Lower lobe of right lung (tissue), 2 donors: ENCODE measurements around the gene ACYP2. TPM values are rescaled to one million over a fixed set of nuclear protein-coding genes. Genes with fewer than 3 reads are reported as not detected.
"Not testable (repeated sequence)": the region's sequence is repeated elsewhere in the genome, so short reads cannot be mapped to it uniquely, and the experiment has no call there.

ENCODE experiments used
- ATAC-seq, 2 donors: fragments of 200-7000 bp; cut with Tn5 transposase; one replicate each; pipeline ENCODE4 v1.9.1; 2020 to 2022; ENCODE audit warnings: mild to moderate bottlenecking in 2 of 2, moderate library complexity in 2 of 2
- DNase-seq: peaks from one replicate; pipeline ENCODE4 v3.0.0-alpha.2; 2020
- H3K27ac ChIP-seq: fragments of 200-600 bp; one replicate; pipeline ENCODE4 v1.8.0; 2022
- H3K27me3 ChIP-seq: fragments of 200-600 bp; one replicate; pipeline ENCODE4 v1.8.0; 2022; ENCODE audit warnings: low read depth
- H3K36me3 ChIP-seq: fragments of 200-600 bp; one replicate; pipeline ENCODE4 v1.8.0; 2022; ENCODE audit warnings: mild to moderate bottlenecking
- H3K4me1 ChIP-seq: fragments of 200-600 bp; one replicate; pipeline ENCODE4 v1.8.0; 2022
- H3K4me3 ChIP-seq: fragments of 200-600 bp; one replicate; pipeline ENCODE4 v1.8.0; 2022; ENCODE audit warnings: mild to moderate bottlenecking
- H3K9me3 ChIP-seq: fragments of 200-600 bp; one replicate; pipeline ENCODE4 v1.8.0; 2022
- CTCF ChIP-seq: fragments of 200-600 bp; IDR thresholded peaks from one replicate; pipeline ENCODE4 v1.8.0; 2022; ENCODE audit warnings: antibody characterized with exemption, mild to moderate bottlenecking
- intact Hi-C: fragments of 100-400 bp; cut with DNase I; formaldehyde crosslinking; loops from one replicate; pipeline ENCODE4 v1.11.0; 2022
- total RNA-seq: library from RNA; stranded (reverse); fragmentation: NEBNext Ultra II Directional; extraction: Animal tissue kit (Norgen Biotek cat#: 25700); gene quantifications from one replicate; pipeline ENCODE4 v1.2.1, GENCODE V29; 2021
- donor health status: DM: no; HTN: yes; CAD: no; lungs with severe emphysema.

ACYP2 gene
- total RNA-seq, 1 donor from 2014 or later = 15.3 TPM

DNA sequence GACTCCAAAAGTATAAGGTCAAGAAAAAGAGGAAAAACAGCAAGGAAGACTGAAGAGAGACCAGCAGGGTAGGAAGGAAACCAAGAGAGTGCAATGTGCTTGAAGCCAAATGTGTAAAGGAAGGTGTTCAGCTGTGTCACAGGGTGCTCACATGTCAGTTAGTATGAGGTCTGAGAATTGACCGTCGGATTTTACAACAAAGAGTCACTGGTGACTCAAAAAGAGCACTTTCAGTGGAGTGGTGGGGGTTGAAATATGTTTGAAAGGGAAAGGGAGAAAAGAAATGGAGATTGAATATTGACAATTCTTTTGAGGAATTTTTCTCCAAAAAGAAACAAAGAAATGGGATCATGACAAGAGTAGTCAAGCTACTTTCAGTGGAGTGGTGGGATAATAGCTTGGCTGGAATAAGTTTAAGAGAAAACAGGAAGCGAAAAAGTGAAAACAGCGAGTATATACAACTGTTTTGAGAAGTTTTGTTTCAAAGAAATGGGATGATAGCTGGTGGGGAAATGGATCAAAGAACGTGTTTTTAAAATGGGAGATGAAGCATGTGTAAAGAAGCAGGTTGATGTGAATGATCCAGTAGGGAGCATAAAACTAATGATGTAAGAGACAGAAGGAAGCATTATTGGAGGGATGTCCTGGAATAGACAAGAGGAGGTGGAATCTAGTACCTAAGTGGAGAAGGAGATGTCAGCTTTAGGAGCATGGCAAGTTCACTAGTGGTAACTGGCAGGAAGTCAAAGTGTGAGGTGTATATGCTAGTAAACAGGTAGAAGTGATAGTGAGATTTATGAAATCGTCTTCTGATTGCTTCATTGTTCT is 144.2 kb downstream of the ACYP2 start:
- intact Hi-C loops = no loop called here
- no peaks in the 10 kb centered on the region for H3K36me3 ChIP-seq
- H3K4me3 ChIP-seq = no peak overlapping the region
- H3K27me3 ChIP-seq = no peaks in the 10 kb centered on the region
- no peak for TF ChIP-seq CTCF
- H3K27ac ChIP-seq = no peak overlapping the region
- DNase-seq (no peak), ATAC-seq (no peak)
- H3K9me3 ChIP-seq = no peaks in the 10 kb centered on the region
- H3K4me1 ChIP-seq = no peaks in the 10 kb centered on the region

DNA sequence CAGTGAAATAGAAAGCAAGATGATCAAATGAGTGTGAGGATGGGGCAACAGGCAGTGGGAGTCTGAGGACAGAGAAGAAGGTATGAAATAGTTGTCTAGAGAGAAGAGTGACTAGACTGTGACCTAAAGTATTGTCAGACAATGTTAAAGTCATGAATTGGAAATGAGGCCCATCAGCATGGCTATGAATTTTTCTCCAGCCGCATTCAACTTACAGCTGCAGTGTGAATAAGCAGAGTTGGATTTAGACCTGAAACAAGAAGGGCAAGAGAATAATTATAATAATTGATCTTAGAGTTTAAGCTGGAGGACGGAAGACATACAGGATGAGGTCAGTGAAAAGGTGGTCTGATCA is 144.8 kb downstream of the ACYP2 start:
- Histone ChIP-seq H3K9me3 (no peaks in the 10 kb centered on the region), H3K27ac (no peak overlapping the region), H3K4me1 (no peaks in the 10 kb centered on the region), H3K36me3 (no peaks in the 10 kb centered on the region), H3K27me3 (no peaks in the 10 kb centered on the region), H3K4me3 (no peak overlapping the region)
- DNase-seq (no peak), ATAC-seq (no peak)
- intact Hi-C loops = no loop called here
- no peak for TF ChIP-seq CTCF

- no peak for DNase-seq
- no peaks in the 10 kb centered on the region for H3K36me3 ChIP-seq
- no peak for ATAC-seq
- intact Hi-C loops = no loop called here
- H3K27ac ChIP-seq = no peak overlapping the region
- no peaks in the 10 kb centered on the region for H3K9me3 ChIP-seq
- H3K4me1 ChIP-seq = no peaks in the 10 kb centered on the region
- no peak overlapping the region for H3K4me3 ChIP-seq
- no peak for TF ChIP-seq CTCF
- H3K27me3 ChIP-seq = no peaks in the 10 kb centered on the region
Measured at GRCh38 chr2:54261537-54261936, 146.1 kb downstream of the ACYP2 start.

DNA sequence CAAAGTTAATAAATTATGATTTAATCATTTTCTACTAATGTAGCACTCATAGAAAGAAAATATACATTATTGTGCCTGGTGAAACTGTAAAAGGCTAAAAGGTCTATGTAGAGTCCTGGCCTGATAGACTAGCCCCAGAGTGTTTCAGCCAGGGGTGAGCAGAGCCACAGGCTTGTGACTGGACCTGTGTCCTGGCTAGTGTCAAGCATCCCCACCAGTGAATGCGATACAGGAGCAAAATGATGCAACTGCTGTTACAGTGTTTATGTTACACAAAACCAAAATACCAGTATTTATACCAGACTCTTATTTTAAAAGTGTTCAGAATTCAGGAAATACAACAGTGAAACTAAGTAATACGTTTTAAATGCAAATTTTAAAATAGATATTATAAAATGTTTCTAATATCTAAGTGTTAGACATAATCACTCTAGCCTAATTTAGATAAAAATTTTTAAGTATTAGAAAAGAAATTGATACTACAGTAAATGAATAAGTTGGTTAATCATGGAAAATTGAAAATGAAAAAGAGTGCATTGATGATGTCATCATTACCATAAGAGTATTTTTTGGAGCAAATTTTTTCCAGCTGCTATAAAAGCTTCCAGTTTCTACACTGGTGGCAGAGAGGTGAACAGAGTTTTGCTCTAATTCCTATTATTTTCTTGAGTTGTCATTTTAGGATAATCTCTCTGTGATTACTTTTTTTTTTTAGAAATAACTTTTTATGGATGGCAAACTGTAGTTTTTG is 146.8 kb downstream of the ACYP2 start:
- H3K4me1 ChIP-seq = no peaks in the 10 kb centered on the region
- no peak for TF ChIP-seq CTCF
- no peaks in the 10 kb centered on the region for H3K27me3 ChIP-seq
- no peaks in the 10 kb centered on the region for H3K9me3 ChIP-seq
- intact Hi-C loops = no loop called here
- no peak overlapping the region for H3K27ac ChIP-seq
- ATAC-seq = no peak
- no peak overlapping the region for H3K4me3 ChIP-seq
- no peaks in the 10 kb centered on the region for H3K36me3 ChIP-seq
- DNase-seq = no peak

DNA sequence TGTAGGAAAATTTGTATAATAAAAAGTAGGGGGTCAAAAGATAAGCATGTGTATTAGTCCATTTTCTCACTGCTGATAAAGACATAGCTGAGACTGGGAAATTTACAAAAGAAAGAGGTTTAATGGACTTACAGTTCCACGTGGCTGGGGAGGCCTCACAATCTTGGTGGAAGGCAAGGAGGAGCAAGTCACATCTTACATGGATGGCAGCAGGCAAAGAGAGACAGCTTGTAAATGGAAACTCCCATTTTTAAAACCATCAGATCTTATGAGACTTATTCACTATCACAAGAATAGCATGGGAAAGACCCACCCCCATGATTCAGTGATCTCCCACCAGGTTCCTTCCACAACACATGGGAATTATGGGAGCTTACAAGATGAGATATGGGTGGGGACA is 149.7 kb downstream of the ACYP2 start:
- not testable (repeated sequence) for ATAC-seq

GRCh38 chr2:54267577-54267976 is 152.2 kb downstream of the ACYP2 start:
- H3K4me3 ChIP-seq = no peak overlapping the region
- H3K4me1 ChIP-seq = no peaks in the 10 kb centered on the region
- H3K27ac ChIP-seq = no peak overlapping the region
- intact Hi-C loops = no loop called here
- no peaks in the 10 kb centered on the region for H3K9me3 ChIP-seq
- ATAC-seq = no peak
- no peak for TF ChIP-seq CTCF
- DNase-seq = no peak
- H3K27me3 ChIP-seq = no peaks in the 10 kb centered on the region
- H3K36me3 ChIP-seq = no peaks in the 10 kb centered on the region

More for the DNA sequence above, 149.7 kb downstream of the ACYP2 start:
- DNase-seq, H3K27ac ChIP-seq, H3K36me3 ChIP-seq, H3K4me1 ChIP-seq, H3K27me3 ChIP-seq, H3K4me3 ChIP-seq, intact Hi-C loops, H3K9me3 ChIP-seq: not testable (repeated sequence)
